DND-41 (cell line): Measurements from ENCODE around the gene VCPKMT.

Experiments used
- ATAC-seq: fragments of 200-7000 bp; cut with Tn5 transposase; 3 replicates; pipeline ENCODE4 v1.9.1; 2021; ENCODE audit warnings: low read depth; ENCODE audit not compliant: insufficient read depth
- DNase-seq: peaks from one replicate; pipeline ENCODE4 v3.0.0-alpha.2; 2020
- H2AFZ ChIP-seq: 2 replicates; pipeline ENCODE4 v1.6.0; 2012; ENCODE audit warnings: low read depth, low read length
- H3K27ac ChIP-seq: 2 replicates; pipeline ENCODE4 v1.5.1; 2012; ENCODE audit warnings: low read length, inconsistent platforms
- H3K27me3 ChIP-seq: fragments of 200-600 bp; sonication (generic); 2 replicates; pipeline ENCODE4 v1.6.0; 2012; ENCODE audit warnings: low read length, mild to moderate bottlenecking, inconsistent platforms; ENCODE audit not compliant: insufficient read depth, poor library complexity
- H3K36me3 ChIP-seq: 2 replicates; pipeline ENCODE4 v1.5.1; 2012; ENCODE audit warnings: low read length, inconsistent platforms; ENCODE audit not compliant: insufficient read depth
- H3K4me1 ChIP-seq: 2 replicates; pipeline ENCODE4 v1.5.1; 2012; ENCODE audit warnings: mild to moderate bottlenecking, low read length; ENCODE audit not compliant: insufficient read depth
- H3K4me2 ChIP-seq: 2 replicates; pipeline ENCODE4 v1.6.0; 2012; ENCODE audit warnings: mild to moderate bottlenecking, moderate library complexity, low read length, inconsistent platforms; ENCODE audit not compliant: insufficient read depth
- H3K4me3 ChIP-seq, 2 experiments: fragments of 200-600 bp in 1 of 2; shearing (Covaris generic) in 1 of 2; 2 replicates each; pipeline ENCODE4 v1.5.1; 2012 to 2016; ENCODE audit warnings: inconsistent platforms in 2 of 2, low read length in 2 of 2, mild to moderate bottlenecking in 2 of 2, low read depth in 1 of 2, moderate library complexity in 1 of 2
- H3K79me2 ChIP-seq: 2 replicates; pipeline ENCODE4 v1.6.0; 2012; ENCODE audit warnings: low read length, inconsistent platforms; ENCODE audit not compliant: insufficient read depth
- H3K9ac ChIP-seq: 2 replicates; pipeline ENCODE4 v1.6.0; 2012; ENCODE audit warnings: low read depth, mild to moderate bottlenecking, inconsistent platforms, low read length, moderate library complexity
- H3K9me3 ChIP-seq: 2 replicates; pipeline ENCODE4 v1.5.1; 2012; ENCODE audit warnings: low read length, moderate library complexity, mild to moderate bottlenecking, inconsistent platforms; ENCODE audit not compliant: insufficient read depth, severe bottlenecking
- H4K20me1 ChIP-seq: 2 replicates; pipeline ENCODE4 v1.6.0; 2012; ENCODE audit warnings: low read length; ENCODE audit not compliant: insufficient read depth
- CTCF ChIP-seq: IDR thresholded peaks from 2 replicates; pipeline ENCODE4 v1.5.1; 2012; ENCODE audit warnings: borderline replicate concordance, low read length, moderate library complexity, mild to moderate bottlenecking; ENCODE audit not compliant: poor library complexity, severe bottlenecking; ENCODE audit errors: extremely low read depth
- EZH2 ChIP-seq: IDR thresholded peaks from 3 replicates; pipeline ENCODE4 v1.6.1; 2012; ENCODE audit warnings: borderline replicate concordance, low read depth, mild to moderate bottlenecking, moderate library complexity, low read length, inconsistent platforms; ENCODE audit not compliant: severe bottlenecking

Gene VCPKMT

GRCh38 chr14:50121486-50121885 lies 5.1 kb upstream of the VCPKMT start:
- Histone ChIP-seq H3K36me3 (peaks cover 21% of the 10 kb centered on the region; the same call in 1 of the 2 replicates), H3K4me3 (no peak overlapping the region), H3K4me2 (no peak overlapping the region), H2AFZ (no peak overlapping the region), H3K4me1 (peaks cover 7% of the 10 kb centered on the region), H3K9me3 (no peaks in the 10 kb centered on the region), H3K27ac (no peak overlapping the region), H3K9ac (no peak overlapping the region), H3K79me2 (no peaks in the 10 kb centered on the region), H4K20me1 (no peaks in the 10 kb centered on the region), H3K27me3 (no peaks in the 10 kb centered on the region)
- ATAC-seq (no peak), DNase-seq (no peak)
- no peak for TF ChIP-seq EZH2
- no peak for TF ChIP-seq CTCF

DNA sequence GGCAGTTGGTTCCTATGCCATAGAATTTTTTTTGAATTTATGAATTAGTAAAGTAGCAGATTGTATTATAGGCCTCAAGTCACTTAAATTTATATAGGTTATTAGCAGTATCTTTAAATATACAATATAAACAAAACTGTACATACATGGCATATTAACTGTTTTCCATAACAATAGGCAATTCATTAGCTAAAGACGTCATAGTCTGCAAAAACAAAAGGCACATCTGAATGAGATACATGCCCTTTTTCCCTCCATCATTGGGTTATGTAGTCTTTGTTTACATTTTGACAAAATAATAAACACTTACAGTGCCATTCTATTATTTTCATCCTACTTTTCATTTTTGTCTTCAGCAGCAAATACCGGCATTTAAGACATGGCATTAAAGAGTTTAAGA lies 1.1 kb upstream of the VCPKMT start:
- H3K27me3 ChIP-seq = no peaks in the 10 kb centered on the region
- H2AFZ ChIP-seq = no peak overlapping the region
- peaks cover 34% of the 10 kb centered on the region for H3K79me2 ChIP-seq
- H3K27ac ChIP-seq = no peak overlapping the region
- TF ChIP-seq CTCF = no peak
- TF ChIP-seq EZH2 = no peak
- H3K4me1 ChIP-seq = peaks cover 26% of the 10 kb centered on the region
- DNase-seq = no peak
- no peak overlapping the region for H3K4me3 ChIP-seq
- 0 out of 2 replicates have a peak, but pooled peaks cover 5% of the 10 kb centered on the region for H4K20me1 ChIP-seq
- H3K36me3 ChIP-seq = peaks cover 28% of the 10 kb centered on the region
- no peak overlapping the region for H3K4me2 ChIP-seq
- no peaks in the 10 kb centered on the region for H3K9me3 ChIP-seq
- no peak for ATAC-seq
- H3K9ac ChIP-seq = no peak overlapping the region

DNA sequence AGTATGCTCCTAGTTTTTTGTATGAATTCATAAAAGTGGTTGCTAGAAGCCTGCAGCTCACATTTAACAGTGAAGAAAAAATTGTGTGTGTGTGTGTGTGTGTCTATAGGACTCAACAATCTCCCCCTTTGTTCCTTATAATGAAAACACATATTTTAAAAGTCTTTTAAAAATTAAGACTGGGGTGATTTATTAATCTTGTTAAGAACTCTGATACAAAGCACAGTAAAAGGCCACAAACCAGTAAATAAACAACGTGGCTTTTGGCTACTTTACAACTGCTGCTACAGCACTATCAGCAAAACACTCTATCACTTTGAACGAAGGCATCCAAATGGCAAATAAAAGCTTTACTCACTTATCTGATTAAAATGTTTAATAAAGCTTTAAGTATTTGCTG lies 594 bp upstream of the VCPKMT start:
- no peak for TF ChIP-seq EZH2
- TF ChIP-seq CTCF = no peak
- peak overlapping the region; percentile 92 for H3K27ac ChIP-seq
- peak overlapping the region; percentile 90 for H3K4me2 ChIP-seq
- no peak for ATAC-seq
- H2AFZ ChIP-seq = peak overlapping the region; percentile 73
- no peaks in the 10 kb centered on the region for H3K9me3 ChIP-seq
- peaks cover 32% of the 10 kb centered on the region for H3K36me3 ChIP-seq
- H3K27me3 ChIP-seq = no peaks in the 10 kb centered on the region
- peaks cover 26% of the 10 kb centered on the region for H3K4me1 ChIP-seq
- DNase-seq = no peak
- peaks cover 34% of the 10 kb centered on the region for H3K79me2 ChIP-seq
- H4K20me1 ChIP-seq = 0 out of 2 replicates have a peak, but pooled peaks cover 5% of the 10 kb centered on the region
- H3K4me3 ChIP-seq = peak overlapping the region; percentile 94 to 99; a peak in 3 of 4 replicates
- peak overlapping the region; percentile 78 for H3K9ac ChIP-seq
